COLO829 (cell line): Measurements from ENCODE around the gene RPS25.
"Not testable (repeated sequence)": the region's sequence is repeated elsewhere in the genome, so short reads cannot be mapped to it uniquely, and the experiment has no call there.

Experiments
- DNase-seq: peaks from one replicate; pipeline ENCODE4 v3.0.0; 2012; ENCODE audit warnings: low spot score

RPS25 gene

DNA sequence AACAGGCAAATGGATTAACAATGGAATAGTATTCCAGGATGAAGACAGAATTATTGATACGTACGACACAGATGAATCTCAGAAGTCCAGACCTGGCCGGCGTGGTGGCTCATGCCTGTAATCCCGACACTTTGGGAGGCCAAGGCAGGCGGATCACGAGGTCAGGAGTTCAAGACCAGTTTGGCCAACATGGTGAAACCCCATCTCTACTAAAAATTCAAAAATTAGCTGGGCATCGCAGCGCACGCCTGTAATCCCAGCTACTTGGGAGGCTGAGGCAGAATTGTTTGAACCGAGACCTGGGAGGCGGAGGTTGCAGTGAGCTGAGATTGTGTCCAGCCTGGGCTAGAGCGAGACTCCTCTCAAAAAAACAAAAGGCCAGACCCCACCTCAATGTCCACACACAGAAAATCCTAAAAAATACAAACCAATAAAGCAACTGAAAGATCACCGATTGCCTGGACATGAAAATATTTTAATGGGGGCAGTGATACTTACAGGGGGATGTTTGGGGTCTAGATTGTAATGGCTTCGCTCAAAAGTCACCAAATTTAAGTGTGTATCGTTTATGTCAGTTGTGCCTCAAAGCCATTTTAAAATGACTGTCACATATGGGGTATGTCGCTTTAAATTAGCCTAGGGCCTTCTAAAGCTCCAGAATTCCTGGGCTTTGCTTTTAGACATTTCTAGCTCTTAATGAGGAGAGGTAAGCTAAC, 3.8 kb downstream of the RPS25 start:
- no peak for DNase-seq

- DNase-seq = no peak
Measured at GRCh38 chr11:119012629-119013170, 5.4 kb downstream of the RPS25 start.

DNA sequence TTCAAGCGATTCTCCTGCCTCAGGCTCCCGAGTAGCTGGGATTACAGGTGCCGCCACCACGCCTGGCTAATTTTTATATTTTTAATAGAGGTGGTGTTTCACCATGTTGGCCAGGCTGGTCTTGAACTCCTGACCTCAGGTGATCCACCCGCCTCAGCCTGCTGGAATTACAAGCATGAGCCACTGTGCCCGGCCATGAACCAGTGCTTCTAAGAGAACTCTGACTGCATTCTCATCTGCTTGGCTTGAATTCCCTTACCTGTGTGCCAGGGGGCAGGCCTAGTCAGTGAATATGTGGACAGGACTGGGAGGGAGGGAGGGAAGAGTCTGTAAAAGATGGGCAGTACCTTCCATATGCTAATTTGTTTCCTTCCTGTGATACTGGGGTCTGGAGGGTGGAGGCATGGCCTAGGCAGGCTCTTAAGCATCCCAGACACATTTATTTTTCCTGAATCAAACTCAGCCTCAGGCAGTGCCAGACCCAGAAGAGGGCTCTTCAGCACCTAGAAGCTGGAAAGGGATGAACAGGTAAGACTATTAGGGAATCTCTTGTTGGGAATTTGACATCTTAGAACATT, 6.6 kb downstream of the RPS25 start:
- DNase-seq = no peak

- no peak for DNase-seq
Measured at GRCh38 chr11:119006656-119007055, 11.5 kb downstream of the RPS25 start.

- no peak for DNase-seq
Measured at GRCh38 chr11:119000906-119001305, 17.2 kb downstream of the RPS25 start.

GRCh38 chr11:118998822-118999221, 19.3 kb downstream of the RPS25 start:
- DNase-seq = peak; percentile 56

DNA sequence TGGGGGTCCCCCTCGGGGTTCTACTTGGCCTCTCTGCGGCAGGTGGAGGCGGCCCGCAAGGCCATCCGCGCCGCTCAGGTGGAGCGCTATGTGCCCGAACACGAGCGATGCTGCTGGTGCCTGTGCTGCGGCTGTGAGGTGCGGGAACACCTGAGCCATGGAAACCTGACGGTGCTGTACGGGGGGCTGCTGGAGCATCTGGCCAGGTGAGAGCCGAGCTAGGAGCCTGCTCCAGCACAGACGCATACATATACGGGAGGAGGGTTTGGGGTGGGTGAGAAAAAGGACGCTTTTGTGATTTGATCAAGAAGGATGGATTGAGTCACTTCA, 19.8 kb downstream of the RPS25 start:
- no peak for DNase-seq

GRCh38 chr11:118997627-118998387, 20.3 kb downstream of the RPS25 start, which contains the start of gene CENATAC:
CENATAC (plus strand) TSS chr11:118998138; CDS start chr11:118998198, 60 bp downstream.
- DNase-seq = peak; percentile 97

DNA sequence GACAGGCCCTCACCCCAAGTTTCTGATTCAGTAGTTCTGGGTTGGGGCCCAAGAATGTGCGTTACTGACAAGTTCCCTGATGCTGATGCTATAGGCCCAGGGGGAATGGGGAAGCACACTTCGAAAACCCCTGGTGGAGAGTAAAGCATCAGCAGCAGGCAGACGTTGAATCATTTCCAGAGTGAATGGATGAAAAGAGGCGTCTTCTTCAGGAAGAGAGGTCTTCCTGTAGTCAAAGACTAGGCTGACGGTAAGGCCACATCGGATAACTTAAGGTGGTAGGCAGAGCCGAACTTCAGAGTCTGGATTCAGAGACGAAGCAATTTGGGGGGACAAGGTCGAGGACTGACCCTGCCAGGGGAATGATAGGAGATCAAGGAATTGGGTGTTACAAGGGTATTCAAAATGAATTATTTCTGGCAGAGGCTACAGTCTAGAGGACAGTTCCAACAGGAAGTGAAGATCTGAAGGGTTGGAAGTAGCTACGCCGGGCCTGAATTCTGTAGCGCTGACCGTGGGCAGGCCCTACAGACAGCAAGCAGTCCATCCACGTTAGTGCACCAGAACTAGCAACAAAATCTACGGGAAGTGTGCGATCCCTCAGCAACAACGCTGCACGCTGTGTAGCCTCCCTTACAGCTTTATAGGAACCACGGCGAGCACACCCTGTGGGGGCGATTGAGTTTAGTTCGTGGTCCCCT, 21.1 kb downstream of the RPS25 start:
- no peak for DNase-seq

GRCh38 chr11:118991486-118992038, 26.6 kb downstream of the RPS25 start:
- not testable (repeated sequence) for DNase-seq

DNA sequence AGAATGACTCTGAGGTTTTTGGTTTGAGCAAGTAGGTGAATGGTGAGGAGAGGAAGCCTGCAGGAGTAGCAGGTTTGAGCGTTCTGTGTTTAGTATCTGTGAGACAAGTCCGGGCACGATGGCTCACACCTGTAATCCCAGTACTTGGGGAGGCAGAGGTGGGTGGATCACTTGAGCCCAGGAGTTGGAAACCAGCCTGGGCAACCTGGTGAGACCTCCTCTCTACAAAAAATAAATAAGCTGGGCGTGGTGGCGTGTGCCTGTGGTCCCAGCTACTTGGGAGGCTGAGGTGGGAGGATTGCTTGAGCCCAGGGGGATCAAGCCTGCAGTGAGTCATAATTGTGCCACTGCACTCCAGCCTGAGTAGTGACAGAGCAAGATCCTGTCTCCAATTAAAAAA, 29.9 kb downstream of the RPS25 start:
- no peak for DNase-seq

- DNase-seq = no peak
Measured at GRCh38 chr11:118984825-118985224, 33.3 kb downstream of the RPS25 start.

- not testable (repeated sequence) for DNase-seq
Measured at GRCh38 chr11:118984337-118984736, 33.8 kb downstream of the RPS25 start.

GRCh38 chr11:118980191-118980881, 37.8 kb downstream of the RPS25 start:
- no peak for DNase-seq

DNA sequence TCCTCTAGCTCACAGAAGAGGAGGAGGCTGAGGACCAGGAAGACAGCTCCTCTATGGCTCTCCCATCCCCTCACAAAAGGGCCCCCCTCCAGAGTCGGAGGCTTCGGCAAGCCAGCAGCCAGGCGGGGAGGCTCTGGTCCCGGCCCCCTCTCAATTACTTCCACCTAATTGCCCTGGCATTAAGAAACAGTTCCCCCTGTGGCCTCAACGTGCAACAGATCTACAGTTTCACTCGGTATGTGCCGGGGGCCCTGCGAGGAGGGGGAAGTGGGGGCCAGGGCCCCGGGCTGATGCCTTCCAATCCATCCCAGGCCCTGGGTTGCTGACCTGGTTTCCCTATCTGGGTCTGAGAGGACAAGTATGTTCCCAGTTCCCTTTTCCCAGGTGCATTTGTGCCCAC, 38.7 kb downstream of the RPS25 start:
- DNase-seq = no peak

DNA sequence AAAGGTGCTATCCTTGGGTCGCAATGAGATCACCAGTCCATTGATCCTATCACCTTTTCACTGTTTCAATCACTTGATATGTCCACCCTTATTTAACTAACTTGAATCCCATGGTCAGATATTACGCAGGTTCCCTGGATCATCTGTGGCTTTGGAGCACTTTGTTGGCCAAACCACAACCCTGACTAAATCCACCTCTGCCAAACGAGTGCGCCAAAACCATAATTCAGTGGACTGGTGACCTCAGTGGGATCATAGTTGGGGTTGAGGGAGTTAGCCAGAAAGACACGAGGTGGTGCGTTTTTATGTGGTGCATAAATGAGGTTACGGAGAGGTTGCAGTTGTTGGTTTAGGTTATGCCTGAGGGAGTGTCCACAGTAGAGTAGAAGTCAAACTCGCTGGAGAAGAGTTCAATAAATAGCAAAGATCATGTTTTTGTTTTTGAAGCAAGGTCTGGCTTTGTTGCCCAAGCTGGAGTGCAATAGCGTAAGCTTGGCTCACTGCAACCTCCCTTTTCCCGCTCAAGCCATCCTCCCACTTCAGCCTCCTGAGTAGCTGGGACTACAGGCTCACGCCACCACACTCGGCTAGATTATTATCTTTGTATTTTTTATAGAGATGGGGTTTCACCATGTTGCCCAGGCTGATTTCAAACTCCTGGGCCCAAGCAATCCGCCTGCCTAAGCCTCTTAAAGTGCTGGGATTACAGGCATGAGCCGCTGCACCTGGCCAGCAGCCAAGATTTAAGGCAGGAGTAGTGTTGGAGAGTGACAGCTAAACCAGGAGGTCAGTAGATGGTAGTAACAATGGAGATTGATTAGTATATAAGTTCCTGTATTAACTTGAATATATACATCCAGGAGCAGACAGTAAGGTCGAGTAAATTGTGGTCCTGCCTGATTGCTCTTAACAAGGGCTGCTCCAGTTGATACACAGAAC, 42.1 kb downstream of the RPS25 start:
- DNase-seq = no peak

GRCh38 chr11:118973985-118974384, 44.2 kb downstream of the RPS25 start:
- no peak for DNase-seq

DNA sequence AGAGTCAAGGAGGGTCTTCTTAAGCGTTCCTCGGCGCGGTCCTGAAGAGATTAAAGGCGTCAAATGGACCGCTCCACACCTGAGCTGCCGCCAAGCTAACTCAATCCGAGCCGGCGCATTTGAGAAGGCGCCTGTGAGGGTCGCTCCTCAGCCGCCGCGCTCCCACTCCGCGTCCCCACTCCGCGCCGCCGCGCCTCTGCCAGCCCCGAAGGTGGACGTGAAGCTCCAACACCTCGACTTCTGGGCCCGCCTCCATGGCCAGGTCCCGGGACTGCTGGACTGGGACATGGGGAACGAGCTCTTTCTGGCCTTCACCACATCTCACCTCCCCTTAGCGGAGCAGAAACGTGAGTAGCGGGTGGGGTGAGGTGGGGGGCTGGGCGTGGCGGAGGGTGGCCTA, 46.5 kb downstream of the RPS25 start, which contains the start of gene FOXR1:
Gene FOXR1, plus strand, starts transcription at position 116 of the 400 bp plus-strand sequence. Its CDS starts 171 bp downstream, at position 287.
- DNase-seq = no peak

DNA sequence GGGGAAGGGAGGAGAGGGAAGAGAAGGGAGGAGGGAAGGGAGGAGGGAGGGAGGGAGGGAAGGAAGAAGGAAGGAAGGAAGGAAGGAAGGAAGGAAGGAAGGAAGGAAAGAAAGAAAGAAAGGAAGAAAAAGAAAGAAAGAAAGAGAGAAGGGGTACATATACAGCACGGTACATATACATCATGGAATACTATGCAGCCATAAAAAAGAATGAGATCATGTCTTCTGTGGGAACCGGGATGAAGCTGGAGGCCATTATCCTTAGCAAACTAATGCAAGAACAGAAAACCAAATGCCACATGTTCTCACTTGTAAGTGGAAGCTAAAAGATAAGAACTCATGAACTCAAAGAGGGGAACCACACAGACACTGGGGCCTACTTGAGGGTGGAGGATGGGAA, 48.6 kb downstream of the RPS25 start:
- DNase-seq = not testable (repeated sequence)
